GM21825 (cell line): Measurements from ENCODE around the gene DYNLT3.

Experiments
- ATAC-seq: cut with Tn5 transposase; IDR thresholded peaks from one replicate; pipeline ENCODE4 v1.9.1; 2021; ENCODE audit warnings: mild to moderate bottlenecking, moderate library complexity; ENCODE audit not compliant: unreplicated experiment

DYNLT3 gene, protein sequence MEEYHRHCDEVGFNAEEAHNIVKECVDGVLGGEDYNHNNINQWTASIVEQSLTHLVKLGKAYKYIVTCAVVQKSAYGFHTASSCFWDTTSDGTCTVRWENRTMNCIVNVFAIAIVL

DNA sequence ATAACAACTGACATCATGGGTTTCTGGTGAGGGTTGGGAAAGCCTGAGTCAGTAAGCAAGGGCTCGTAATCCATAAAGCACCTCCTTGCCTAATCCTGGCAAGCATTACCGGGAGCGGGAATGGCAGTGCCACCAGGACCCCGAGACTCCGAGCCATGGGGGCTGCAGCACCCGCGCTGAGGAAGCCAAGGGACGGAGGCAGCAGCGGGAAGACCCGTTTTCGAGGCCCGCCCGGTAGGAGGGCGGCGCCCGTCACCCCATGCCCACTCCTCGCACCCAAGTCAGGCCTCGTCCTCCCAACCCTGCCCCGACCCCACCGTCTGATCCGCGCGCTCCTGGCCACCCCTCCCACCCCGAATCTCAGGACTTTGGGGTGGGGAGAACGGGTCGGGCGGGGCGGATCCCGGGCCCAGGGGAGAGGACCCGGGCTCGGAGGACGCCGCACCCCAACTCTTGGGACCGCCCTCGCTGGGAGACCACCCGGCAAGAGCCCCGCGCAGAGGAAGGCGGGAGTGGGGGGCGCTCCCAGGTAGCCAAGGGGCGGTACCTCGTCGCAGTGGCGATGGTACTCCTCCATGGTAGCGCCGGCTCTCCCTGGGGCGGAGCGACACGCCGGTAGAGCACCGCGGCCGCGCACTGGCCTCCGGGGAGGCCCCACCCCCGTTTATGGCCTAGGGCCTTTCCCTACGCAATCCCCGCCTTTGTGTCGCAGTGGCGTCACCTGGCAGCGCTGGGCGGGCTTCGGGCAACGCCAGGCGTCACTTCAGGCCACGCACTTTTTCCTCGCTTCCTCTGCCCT is at the start of gene DYNLT3:
TSS of gene DYNLT3 (minus strand) at position 638 of the 799 bp plus-strand sequence. CDS start at position 577, 61 bp downstream.
- ATAC-seq, result peak; percentile 99

DNA sequence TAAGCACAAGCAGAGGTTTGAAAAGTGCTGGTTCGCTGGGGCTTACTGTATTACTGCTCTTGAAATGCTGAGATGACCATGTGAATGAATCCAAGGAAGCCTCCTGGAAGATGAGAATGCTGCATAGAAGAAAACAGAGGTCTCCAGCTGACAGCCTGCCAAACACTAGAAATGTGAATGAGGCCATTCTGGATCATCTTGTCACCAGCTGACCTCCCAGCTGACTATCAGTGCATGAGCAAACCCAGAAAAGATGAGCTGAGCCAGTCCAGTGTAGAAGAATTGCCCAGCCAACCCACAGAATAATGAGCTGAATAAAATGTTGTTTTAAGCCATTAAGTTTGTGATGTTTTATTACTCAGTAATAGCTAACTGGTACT is 49.1 kb upstream of the DYNLT3 start:
- no peak for ATAC-seq

DNA sequence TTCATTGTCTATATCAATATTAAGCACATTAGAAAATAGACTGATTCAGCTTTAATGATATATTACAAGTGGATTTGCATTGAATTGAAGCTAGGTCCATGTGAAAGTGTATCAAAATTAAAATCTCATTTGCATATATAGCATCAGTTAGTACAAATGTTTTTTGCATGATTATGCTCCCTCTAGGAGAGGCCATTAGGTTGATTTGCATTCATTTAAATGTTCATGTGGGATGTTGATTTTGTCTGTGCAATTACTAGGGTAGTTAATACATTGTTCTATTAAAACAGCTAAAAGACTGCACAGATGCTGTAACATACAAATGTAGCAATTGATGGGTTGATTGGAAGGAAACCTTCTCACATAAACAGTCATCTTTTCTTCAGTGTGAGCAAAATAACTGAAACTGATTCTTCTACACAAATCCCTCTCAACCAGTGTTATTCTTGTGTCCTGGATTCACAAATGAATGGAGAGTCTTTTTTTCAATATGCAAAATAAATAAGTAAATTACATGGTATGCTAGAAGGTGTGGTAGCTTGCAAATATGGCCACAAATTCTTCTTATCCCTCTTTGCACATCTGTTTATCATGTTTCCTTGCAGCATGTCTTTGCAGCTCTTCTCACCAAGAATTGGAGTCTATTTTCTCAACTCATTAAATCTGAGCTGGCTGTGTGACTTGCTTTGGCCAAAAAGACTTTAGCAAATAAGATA is 48.6 kb upstream of the DYNLT3 start:
- ATAC-seq, result no peak

DNA sequence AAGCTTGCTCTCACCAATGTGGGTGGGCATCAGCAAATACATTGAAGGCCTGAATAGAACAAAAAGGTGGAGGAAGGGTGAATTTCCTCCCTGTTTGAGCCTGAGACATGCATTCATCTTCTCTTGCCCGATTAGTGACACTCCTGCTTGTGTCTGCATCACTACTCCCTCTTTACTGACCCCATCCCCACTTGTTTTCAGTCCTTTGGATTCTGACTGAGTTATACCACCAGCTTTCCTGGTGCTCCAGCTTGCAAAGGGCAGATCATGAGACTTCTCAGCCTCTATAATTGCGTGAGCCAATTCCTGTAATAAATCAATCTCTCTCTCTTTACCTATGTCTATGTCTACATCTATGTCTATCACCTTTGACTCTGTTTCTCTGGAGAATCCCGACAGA is 47.4 kb upstream of the DYNLT3 start:
- ATAC-seq, result no peak

DNA sequence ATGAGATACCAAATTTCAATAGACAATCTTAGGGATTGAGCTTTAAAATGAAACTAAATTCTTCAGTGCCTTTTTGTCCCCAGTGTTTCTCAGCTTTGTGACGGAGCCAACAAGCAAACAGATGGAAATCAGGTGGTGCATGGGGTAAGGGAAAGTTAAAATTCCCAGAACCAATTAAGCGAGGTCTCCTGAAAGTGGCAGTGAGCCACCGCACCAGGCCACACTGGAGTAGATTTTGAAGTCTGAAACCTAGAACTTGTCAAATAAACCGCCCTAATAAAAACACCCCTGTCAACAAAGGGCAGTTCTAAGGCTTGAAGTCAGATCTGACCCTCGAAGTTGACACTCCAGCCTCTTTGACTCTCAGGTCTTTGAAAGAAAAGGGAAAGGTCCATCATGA is 40.6 kb upstream of the DYNLT3 start:
- no peak for ATAC-seq

DNA sequence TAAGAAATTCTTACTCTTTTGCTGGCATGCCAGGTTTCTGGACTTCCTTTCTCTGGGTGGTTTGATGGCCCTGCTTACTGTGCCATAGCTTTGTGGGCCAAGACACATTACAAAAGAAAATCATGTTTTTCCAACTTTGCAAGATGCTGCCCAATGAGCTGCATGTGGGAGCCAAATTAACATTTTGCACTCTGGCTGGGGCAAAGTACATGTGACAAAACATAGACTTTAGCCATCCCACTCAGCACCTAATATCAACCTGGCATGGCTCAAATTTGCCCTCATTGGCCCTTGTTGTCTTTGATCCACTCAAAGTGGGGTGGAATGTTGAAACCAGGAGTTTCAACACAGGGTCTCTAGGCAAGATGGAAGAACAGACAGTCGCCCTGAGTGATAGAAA is 40.0 kb upstream of the DYNLT3 start:
- no peak for ATAC-seq

DNA sequence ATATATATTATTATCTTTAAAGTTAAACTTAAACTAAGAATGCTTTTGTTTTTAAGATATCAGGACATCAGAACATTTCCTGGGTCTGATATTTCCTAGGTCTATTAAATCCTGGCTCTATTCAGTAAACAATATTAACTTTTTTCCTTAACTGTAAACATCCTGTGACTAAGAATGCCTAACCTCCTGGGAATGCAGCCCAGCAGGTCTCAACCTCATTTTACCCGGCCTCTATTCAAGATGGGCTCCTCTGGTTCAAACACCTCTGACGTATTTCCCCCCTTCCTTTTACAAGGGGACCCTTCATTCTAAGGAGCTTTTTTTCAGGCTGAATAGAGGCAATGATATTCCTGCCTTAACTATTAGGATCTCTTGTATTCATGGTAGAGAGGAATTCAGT is 35.8 kb upstream of the DYNLT3 start:
- no peak for ATAC-seq

DNA sequence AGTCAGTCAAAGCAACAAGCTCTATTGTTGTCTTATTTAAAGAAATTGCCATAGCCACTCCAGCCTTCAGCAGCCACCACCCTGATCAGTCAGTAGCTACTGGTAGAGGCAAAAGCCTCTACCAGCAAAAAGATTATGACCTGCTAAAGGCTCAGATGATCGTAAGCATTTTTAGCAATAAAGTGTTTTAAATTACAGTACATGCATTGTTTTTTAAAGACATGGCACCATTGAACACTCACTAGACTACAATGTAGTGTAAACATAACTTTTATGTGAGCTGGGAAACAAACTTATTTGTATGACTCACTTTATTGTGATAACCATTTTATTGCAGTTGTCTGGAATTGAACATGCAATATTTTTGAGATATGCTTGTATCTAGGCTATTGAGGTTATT is 32.3 kb upstream of the DYNLT3 start:
- no peak for ATAC-seq

DNA sequence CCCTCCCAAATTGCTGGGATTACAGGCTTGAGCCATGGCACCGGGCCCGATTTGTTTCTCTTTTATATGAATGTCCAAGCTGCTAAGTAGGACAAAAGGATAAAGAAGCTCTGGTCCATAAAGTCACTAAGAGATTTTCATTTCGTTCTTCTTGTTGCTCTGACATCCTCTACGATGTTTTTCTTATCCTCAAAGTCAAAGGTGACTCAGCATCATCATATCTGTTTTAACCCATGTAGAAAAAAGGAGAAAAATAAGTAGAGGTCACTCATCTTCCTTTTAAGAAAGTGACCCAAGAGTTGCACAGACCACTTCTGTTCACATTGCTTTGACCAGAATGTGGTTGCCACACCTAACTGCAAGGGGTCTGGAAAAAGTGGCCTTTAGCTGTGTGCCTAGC is 29.3 kb upstream of the DYNLT3 start:
- no peak for ATAC-seq

DNA sequence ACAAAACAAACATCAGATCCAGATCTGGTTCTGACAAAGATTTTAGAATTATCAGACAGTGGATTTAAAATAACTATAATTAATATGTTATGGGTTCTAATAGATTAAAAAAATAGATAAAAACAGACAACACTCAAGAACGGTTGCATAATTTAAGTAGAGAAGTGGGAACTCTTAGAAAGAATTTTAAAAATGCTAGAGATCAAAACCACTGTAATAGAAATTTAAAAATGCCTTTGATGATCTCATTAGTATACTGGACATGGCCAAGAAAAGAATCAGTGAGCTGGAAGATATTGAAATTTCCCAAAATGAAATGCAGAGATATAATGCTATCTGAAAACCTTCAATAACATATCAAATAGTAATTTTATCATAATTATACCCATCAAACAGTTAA is 28.3 kb upstream of the DYNLT3 start:
- no peak for ATAC-seq

DNA sequence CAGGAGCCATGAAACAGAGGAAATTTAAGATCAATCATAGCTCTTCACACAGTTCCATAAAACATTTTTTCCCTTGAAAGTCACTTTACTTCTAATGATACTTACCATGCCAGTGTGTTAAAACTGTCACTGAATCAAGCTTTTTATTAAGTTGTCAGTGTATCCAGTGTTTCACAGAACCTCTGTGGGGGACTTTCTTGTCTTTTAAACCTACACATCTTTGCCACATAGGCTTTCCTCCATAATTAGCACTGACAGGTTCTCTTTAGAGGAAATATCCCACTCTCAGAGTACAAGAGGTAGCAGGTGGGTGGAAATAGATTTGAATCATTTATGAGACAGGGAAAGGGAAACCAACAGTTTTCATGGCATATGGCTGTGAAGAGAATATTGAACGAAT is 25.8 kb upstream of the DYNLT3 start:
- ATAC-seq, result no peak

DNA sequence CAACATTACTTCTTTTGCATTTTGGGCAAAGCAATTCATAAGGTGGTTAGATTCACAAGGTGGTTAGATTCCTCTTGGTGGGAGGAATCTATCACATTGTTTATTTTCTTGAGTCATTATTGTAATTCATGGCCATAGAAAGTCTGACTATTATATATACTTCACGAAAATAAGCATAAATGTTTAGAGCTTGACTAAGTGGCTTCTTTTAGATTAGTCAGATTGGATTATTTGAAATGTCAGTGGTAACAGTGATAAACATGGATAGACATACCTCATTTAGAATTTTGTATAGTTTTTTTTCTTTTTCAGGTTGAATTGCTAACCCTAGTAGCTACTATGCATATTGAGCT is 24.9 kb upstream of the DYNLT3 start:
- no peak for ATAC-seq

DNA sequence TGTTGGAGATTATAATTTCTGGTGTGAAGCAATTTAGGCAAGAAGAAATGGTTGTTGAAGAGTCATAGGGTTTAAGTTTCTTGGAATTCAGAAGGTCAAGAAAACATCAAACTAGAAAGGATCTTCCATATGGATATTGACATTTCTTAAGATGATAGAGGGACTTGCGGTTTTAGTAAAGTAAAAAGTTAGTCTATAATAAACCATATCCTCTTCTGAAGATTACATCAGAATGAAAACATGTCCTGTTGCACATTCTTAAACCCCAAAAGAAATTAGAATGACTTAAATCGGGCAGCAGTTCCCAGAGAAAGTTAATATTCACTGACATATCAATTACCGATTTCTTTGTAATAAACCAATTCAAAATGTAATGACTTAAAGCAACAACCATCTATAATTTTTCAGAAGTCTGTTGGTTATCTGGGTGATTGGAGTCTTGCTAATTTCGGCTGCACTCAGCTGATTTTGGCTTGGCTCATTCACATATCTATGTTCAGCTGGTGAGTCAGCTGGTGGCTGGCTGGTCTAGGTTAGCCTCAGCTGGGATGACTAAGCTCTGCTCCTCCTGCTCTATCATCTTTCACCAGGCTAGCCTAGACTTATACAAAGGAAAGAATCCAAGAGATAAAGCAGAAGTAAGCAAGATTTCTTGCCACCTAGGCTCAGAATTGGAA is 24.4 kb upstream of the DYNLT3 start:
- no peak for ATAC-seq

DNA sequence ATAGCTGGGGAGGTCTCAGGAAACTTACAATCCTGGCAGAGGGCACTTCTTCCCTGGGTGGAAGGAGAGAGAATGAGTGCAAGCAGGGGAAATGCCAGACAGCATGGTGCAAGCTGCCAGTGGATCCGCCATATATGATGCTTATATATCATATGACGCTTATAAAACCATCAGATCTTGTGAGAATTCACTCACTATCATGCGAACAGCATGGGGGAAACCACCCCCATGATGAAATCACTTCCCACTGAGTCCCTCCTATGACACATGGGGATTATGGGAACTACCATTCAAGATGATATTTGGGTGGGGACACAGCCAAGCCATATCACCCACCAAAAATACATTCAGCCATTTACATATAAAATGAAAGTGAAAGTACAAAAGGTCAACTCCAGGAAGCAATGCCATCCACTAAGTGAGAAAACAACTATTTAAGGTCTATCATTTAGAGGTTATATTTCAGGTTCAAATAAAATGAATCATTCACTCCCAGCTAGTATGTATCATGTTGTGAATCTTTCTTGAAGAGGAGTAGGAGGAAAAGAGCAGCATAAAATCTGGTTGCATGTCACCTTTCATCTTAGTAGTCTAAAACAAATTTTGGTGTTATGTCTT is 20.3 kb upstream of the DYNLT3 start:
- ATAC-seq, result no peak

DNA sequence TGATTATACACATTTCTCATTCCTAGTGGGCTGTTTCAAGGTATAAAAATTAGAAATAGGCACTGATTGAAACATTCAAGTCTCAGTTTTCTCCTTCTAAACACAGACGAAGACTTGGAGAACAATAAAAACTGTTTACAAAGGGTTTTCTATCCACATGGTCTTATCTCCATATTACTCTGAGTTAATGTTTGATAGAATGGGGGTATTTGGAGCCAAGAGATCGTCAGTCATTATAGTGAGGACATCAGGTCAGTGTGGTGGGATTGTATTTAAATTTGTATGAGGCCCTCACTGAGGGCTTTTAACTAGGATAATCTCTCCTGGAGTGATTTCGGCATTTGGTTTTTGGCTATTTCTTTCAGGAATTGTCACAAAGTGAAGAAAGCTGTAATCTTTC is 16.4 kb upstream of the DYNLT3 start:
- ATAC-seq, result no peak

DNA sequence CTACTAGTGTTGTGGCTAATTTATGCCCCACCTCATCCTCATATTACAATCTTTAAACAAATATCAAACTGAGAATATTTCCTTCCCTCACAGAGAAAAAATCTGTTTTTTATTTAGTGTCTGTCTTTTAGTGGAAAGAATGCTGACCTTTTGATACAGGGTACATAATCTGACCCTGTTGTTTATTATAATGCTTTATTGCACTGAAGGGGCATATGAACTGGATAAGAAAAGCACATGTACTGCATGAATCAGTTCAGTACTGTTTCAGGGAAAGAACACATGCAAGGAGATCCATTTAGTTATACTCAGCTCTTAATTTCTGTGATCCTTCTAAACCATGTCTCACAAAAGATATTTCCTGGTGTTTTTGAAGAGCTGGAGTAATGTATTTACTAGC is 15.5 kb upstream of the DYNLT3 start:
- ATAC-seq, result no peak

DNA sequence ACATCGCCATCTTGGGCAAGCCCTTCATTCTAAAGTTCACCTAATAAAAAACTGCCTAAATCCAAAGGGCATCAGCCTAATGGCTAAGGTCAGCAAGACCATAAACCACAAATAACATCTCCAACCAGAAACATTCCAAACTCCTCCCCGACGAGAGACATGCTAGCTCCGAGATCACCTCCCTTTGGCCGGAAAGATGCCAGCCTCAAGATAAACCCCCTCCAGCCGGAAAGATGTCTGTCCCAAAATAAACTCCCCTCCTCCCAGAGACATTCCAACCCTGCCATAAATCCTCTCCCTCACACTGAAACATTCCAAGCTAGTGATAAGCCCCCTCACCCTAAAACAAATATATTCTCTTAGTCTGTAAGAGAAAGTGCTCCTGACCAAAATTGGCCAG is 13.3 kb upstream of the DYNLT3 start:
- no peak for ATAC-seq

DNA sequence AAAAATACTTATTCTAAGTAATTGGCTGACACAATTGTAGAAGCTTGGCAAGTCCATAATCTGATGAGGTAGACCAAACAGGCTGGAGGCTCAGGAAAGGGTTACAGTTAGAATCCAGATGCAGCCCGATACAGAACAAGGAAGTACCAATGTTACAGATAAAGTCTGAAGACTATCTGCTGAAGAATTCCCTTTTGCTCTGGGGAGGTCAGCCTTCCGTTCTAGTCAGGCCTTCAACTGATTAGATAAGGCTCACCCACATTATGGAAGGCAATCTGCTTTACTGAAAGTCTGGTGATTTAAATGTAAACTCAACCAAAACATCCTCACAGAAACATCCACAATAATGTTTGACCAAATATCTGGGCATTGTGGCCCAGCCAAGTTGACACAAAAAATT is 7.4 kb upstream of the DYNLT3 start:
- ATAC-seq, result no peak

DNA sequence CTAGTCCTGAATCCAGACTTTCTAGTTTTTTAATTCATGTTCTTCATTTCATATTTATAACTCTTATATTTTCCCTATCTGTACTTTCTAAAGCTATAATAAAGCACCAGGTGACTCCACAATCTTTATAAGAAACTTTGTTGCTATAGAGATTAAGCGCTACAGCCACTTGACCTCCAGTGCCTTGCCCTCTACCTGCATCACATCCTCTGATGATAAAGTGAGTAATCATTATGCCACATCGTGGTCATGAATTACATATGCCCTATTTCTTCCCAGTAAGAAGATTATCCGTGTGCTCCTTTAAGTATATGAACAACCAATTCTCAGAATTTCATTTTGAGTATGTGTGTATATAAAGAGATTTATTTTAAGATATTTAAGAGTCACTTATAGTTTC is 6.8 kb upstream of the DYNLT3 start:
- no peak for ATAC-seq

DNA sequence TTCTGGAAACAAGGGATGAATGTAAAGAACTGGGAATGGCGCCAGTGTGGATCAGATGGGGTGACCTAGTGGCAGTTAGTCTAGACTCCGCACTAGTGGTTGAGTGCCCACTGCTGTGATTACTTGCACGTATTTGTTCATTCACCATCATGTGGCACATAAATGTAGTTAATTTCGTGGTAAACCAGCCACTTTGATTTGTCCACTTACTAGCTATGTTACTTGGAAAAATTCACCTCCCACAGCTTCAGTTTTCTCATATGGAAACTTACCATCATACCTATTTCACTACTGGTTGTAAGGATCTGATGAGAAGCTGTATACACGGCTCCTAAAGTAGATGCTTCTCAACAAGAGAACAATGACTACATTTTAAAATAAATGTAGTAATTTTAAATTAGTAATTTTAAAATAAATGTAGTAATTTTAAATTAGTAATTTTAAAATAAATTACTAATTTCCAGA is 394 bp upstream of the DYNLT3 start:
- no peak for ATAC-seq

DNA sequence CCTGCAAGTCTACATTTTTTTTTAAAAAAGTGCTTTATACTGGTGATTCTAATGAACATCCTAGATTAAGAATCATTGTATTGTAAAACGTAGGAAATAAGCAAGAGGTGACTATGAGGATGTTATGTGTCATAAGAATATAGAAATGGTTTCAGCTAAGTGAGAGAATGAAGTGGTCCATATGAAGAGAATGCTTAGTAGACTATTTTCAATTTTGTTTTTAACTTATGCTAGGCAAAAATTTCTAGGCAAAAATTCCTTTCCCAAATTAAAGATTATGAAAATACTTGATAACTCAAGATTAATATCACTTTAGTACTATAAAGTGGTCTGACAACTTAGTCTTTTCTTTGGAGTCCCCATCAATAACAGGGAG is 825 bp downstream of the DYNLT3 start:
- no peak for ATAC-seq
